GM23248 (cell line): Measurements from ENCODE around the gene LYG1.

Source experiments
- EZH2 ChIP-seq: fragments of 200-600 bp; sonication (generic); IDR thresholded peaks from 2 replicates; pipeline ENCODE4 v1.6.1; 2018; ENCODE audit warnings: antibody characterized with exemption, mild to moderate bottlenecking; ENCODE audit not compliant: insufficient read depth, poor library complexity, severe bottlenecking
- EZH2phosphoT487 ChIP-seq: fragments of 200-600 bp; sonication (generic); IDR thresholded peaks from 2 replicates; pipeline ENCODE4 v1.6.1; 2018; ENCODE audit warnings: antibody characterized with exemption, moderate library complexity, mild to moderate bottlenecking, low read depth; ENCODE audit not compliant: insufficient read depth

DNA sequence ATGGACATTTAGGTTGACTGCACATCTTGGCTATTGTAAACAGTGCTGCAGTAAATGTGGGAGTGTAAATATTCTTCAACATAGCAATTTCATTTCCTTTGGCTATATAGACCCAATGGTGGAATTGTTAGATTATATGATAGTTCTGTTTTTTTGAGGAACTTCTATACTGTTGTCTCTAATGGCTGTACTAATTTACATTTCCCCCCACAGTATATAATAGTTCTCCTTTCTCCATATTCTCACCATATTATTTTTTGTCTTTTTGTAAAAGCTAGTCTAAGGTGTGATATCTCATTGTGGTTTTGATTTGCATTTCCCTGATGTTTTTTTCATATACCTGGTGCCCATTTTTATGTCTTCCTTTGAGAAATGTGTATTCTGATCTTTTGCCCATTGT is 49.2 kb upstream of the LYG1 start:
- TF ChIP-seq EZH2 (no peak), EZH2phosphoT487 (no peak)
